ENCODE data around the gene GFPT2.

GFPT2 gene

DNA sequence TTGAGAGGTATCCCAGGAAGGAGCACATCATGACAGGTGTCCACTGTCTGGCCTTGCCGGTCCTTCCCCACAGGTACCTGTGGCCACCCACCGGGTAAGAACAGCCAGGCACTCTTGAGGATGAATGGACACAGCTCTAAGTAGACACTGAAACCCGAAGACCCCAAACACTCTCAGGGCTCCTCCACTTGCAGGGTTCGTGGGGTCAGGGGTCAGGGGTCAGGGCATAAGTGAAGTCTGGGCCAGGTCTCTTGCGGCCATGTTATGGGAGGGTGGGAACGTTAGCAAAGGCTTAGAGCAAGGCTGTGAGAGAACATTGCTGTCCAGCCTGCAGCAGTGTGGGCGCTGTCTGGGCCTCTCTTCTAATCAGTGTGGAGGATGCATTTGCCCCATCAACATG, 101.2 kb downstream of the GFPT2 start:
- H3K27ac ChIP-seq (ENCODE audit: low read depth, low read length): no peak overlapping the region
- H3K4me3 ChIP-seq (ENCODE audit: low read depth in 1 of 2, low read length in 2 of 2): no peak overlapping the region
- H3K9ac ChIP-seq (ENCODE audit: low read depth in 1 of 2, low read length in 2 of 2): no peak overlapping the region
- H3K27me3 ChIP-seq (ENCODE audit: control insufficient read depth in 1 of 2, insufficient read depth in 2 of 2, low read length in 2 of 2): no peaks in the 10 kb centered on the region
- H3K36me3 ChIP-seq (ENCODE audit: control insufficient read depth in 1 of 2, insufficient read depth in 2 of 2, low read length in 2 of 2): peaks cover 61 to 81% of the 10 kb centered on the region in 2 donors
- H3K4me1 ChIP-seq (ENCODE audit: control insufficient read depth in 1 of 2, insufficient read depth in 2 of 2, low read length in 2 of 2): no peaks in the 10 kb centered on the region
- peaks cover 77 to 78% of the 10 kb centered on the region in 2 donors for H3K9me3 ChIP-seq (ENCODE audit: control insufficient read depth in 1 of 2, low read length in 2 of 2)

GRCh38 chr5:180251141-180251540, 102.0 kb downstream of the GFPT2 start:
- Histone ChIP-seq H3K27ac (ENCODE audit: low read depth, low read length) (no peak overlapping the region), H3K27me3 (ENCODE audit: control insufficient read depth in 1 of 2, insufficient read depth in 2 of 2, low read length in 2 of 2) (no peaks in the 10 kb centered on the region), H3K9ac (ENCODE audit: low read depth in 1 of 2, low read length in 2 of 2) (no peak overlapping the region), H3K36me3 (ENCODE audit: control insufficient read depth in 1 of 2, insufficient read depth in 2 of 2, low read length in 2 of 2) (peaks cover 56 to 77% of the 10 kb centered on the region in 2 donors), H3K9me3 (ENCODE audit: control insufficient read depth in 1 of 2, low read length in 2 of 2) (peaks cover 71% of the 10 kb centered on the region in 2 donors), H3K4me1 (ENCODE audit: control insufficient read depth in 1 of 2, insufficient read depth in 2 of 2, low read length in 2 of 2) (no peaks in the 10 kb centered on the region), H3K4me3 (ENCODE audit: low read depth in 1 of 2, low read length in 2 of 2) (peak overlapping the region in 1 of 2 donors; percentile 21)

All from duodenal mucosa (tissue), 2 donors.